BLaER1 treated with 17β-estradiol and CSF1 and Interleukin-3, amounts not matched to agents 10 nM and 100 nM (cell line): ENCODE measurements around the gene SLC13A3.

ENCODE experiments used
- H3K27ac ChIP-seq, 11 experiments: shearing (Covaris generic); formaldehyde crosslinking; 2 replicates each; pipeline ENCODE4 v1.8.1; 2022
- H3K27me3 ChIP-seq, 11 experiments: shearing (Covaris generic); formaldehyde crosslinking; 2 replicates each; pipeline ENCODE4 v1.8.1; 2022
- H3K36me3 ChIP-seq, 11 experiments: shearing (Covaris generic); formaldehyde crosslinking; 2 replicates each; pipeline ENCODE4 v1.8.1; 2022
- H3K4me1 ChIP-seq, 10 experiments: shearing (Covaris generic); formaldehyde crosslinking; 2 replicates each; pipeline ENCODE4 v1.8.1; 2022
- H3K4me2 ChIP-seq, 11 experiments: shearing (Covaris generic); formaldehyde crosslinking; 2 replicates each; pipeline ENCODE4 v1.8.1; 2022
- H3K4me3 ChIP-seq, 10 experiments: shearing (Covaris generic); formaldehyde crosslinking; 2 replicates each; pipeline ENCODE4 v1.8.1; 2022
- H3K9ac ChIP-seq, 11 experiments: shearing (Covaris generic); formaldehyde crosslinking; 2 replicates each; pipeline ENCODE4 v1.8.1; 2022
- H3K9me3 ChIP-seq, 11 experiments: shearing (Covaris generic); formaldehyde crosslinking; replicated peaks in 1 of 11; 2 replicates each; pipeline ENCODE4 v1.8.1; 2022
- H4K20me1 ChIP-seq, 11 experiments: shearing (Covaris generic); formaldehyde crosslinking; 2 replicates each; pipeline ENCODE4 v1.8.1; 2022
- Cebpa-rat ChIP-seq, 11 experiments: shearing (Covaris generic); IDR thresholded peaks; 2 replicates each; pipeline ENCODE4 v1.8.1; 2022

Gene SLC13A3

GRCh38 chr20:46642969-46643343 is 8.3 kb downstream of the SLC13A3 start:
- Histone ChIP-seq H3K4me3 (no peak overlapping the region), H3K4me1 (peaks cover 0 to 7% (median 0%) of the 10 kb centered on the region in 10 experiments; a peak in 3 of 20 replicates), H3K9ac (no peak overlapping the region), H4K20me1 (no peaks in the 10 kb centered on the region), H3K4me2 (no peak overlapping the region), H3K27me3 (no peaks in the 10 kb centered on the region), H3K9me3 (no peaks in the 10 kb centered on the region), H3K27ac (no peak overlapping the region), H3K36me3 (no peaks in the 10 kb centered on the region)
- TF ChIP-seq Cebpa-rat (IDR thresholded peaks at IDR 0.05) = no peak

GRCh38 chr20:46642265-46642968 is 8.8 kb downstream of the SLC13A3 start:
- Histone ChIP-seq H3K9me3 (no peaks in the 10 kb centered on the region), H3K9ac (no peak overlapping the region), H4K20me1 (no peaks in the 10 kb centered on the region), H3K4me2 (no peak overlapping the region), H3K27me3 (no peaks in the 10 kb centered on the region), H3K27ac (no peak overlapping the region), H3K4me3 (no peak overlapping the region), H3K36me3 (no peaks in the 10 kb centered on the region), H3K4me1 (peaks cover 0 to 7% (median 0%) of the 10 kb centered on the region in 10 experiments; a peak in 3 of 20 replicates)
- TF ChIP-seq Cebpa-rat (IDR thresholded peaks at IDR 0.05) = no peak

GRCh38 chr20:46641424-46641823 is 9.8 kb downstream of the SLC13A3 start:
- H3K4me2 ChIP-seq = no peak overlapping the region
- H3K4me1 ChIP-seq = peaks cover 0 to 9% (median under 1%) of the 10 kb centered on the region in 10 experiments; a peak in 7 of 20 replicates
- H3K9ac ChIP-seq = no peak overlapping the region

GRCh38 chr20:46640536-46641311 is 10.5 kb downstream of the SLC13A3 start:
- Histone ChIP-seq H3K4me3 (no peak overlapping the region), H3K27me3 (no peaks in the 10 kb centered on the region), H4K20me1 (no peaks in the 10 kb centered on the region), H3K4me2 (0 out of 22 replicates have a peak overlapping the region, but pooled peaks of 1 of the 11 experiments have one; percentile 18), H3K9me3 (no peaks in the 10 kb centered on the region), H3K4me1 (peaks cover 0 to 16% (median 2%) of the 10 kb centered on the region in 10 experiments; a peak in 7 of 20 replicates), H3K36me3 (no peaks in the 10 kb centered on the region), H3K27ac (no peak overlapping the region), H3K9ac (no peak overlapping the region)
- TF ChIP-seq Cebpa-rat (IDR thresholded peaks at IDR 0.05) = no peak

More at GRCh38 chr20:46641424-46641823, 9.8 kb downstream of the SLC13A3 start:
- no peaks in the 10 kb centered on the region for H3K9me3 ChIP-seq
- H3K4me3 ChIP-seq = no peak overlapping the region
- H3K27ac ChIP-seq = no peak overlapping the region
- no peak for TF ChIP-seq Cebpa-rat (IDR thresholded peaks at IDR 0.05)
- no peaks in the 10 kb centered on the region for H3K27me3 ChIP-seq
- H4K20me1 ChIP-seq = no peaks in the 10 kb centered on the region
- H3K36me3 ChIP-seq = no peaks in the 10 kb centered on the region

GRCh38 chr20:46640044-46640443 is 11.2 kb downstream of the SLC13A3 start:
- Histone ChIP-seq H3K36me3 (no peaks in the 10 kb centered on the region), H3K27ac (no peak overlapping the region), H3K4me2 (no peak overlapping the region), H3K4me1 (peaks cover 0 to 23% (median 2%) of the 10 kb centered on the region in 10 experiments; a peak in 7 of 20 replicates), H3K4me3 (no peak overlapping the region), H4K20me1 (no peaks in the 10 kb centered on the region), H3K27me3 (no peaks in the 10 kb centered on the region), H3K9me3 (peaks cover 0 to 5% (median 0%) of the 10 kb centered on the region in 11 experiments; a peak in 1 of 22 replicates), H3K9ac (no peak overlapping the region)
- TF ChIP-seq Cebpa-rat (IDR thresholded peaks at IDR 0.05) = no peak

GRCh38 chr20:46639587-46639986 is 11.7 kb downstream of the SLC13A3 start:
- H4K20me1 ChIP-seq = no peaks in the 10 kb centered on the region
- H3K9ac ChIP-seq = no peak overlapping the region
- H3K4me1 ChIP-seq = peaks cover 0 to 23% (median 2%) of the 10 kb centered on the region in 10 experiments; a peak in 7 of 20 replicates
- H3K27me3 ChIP-seq = no peaks in the 10 kb centered on the region
- H3K4me2 ChIP-seq = no peak overlapping the region
- H3K27ac ChIP-seq = no peak overlapping the region
- TF ChIP-seq Cebpa-rat (IDR thresholded peaks at IDR 0.05) = no peak
- no peak overlapping the region for H3K4me3 ChIP-seq
- H3K36me3 ChIP-seq = no peaks in the 10 kb centered on the region
- peaks cover 0 to 10% (median 0%) of the 10 kb centered on the region in 11 experiments; a peak in 1 of 22 replicates for H3K9me3 ChIP-seq

- H3K9ac ChIP-seq = no peak overlapping the region
- TF ChIP-seq Cebpa-rat (IDR thresholded peaks at IDR 0.05) = no peak
- no peaks in the 10 kb centered on the region for H3K27me3 ChIP-seq
- H3K4me3 ChIP-seq = no peak overlapping the region
- H3K9me3 ChIP-seq = peaks cover 0 to 11% (median 0%) of the 10 kb centered on the region in 11 experiments; a peak in 1 of 22 replicates
- no peak overlapping the region for H3K4me2 ChIP-seq
- no peaks in the 10 kb centered on the region for H3K36me3 ChIP-seq
- peaks cover 0 to 26% (median 2%) of the 10 kb centered on the region in 10 experiments; a peak in 7 of 20 replicates for H3K4me1 ChIP-seq
- H3K27ac ChIP-seq = no peak overlapping the region
- no peaks in the 10 kb centered on the region for H4K20me1 ChIP-seq
Observed at GRCh38 chr20:46638898-46639274, 12.4 kb downstream of the SLC13A3 start.

- Histone ChIP-seq H3K4me1 (peaks cover 0 to 32% (median 2%) of the 10 kb centered on the region in 10 experiments; a peak in 7 of 20 replicates), H4K20me1 (no peaks in the 10 kb centered on the region), H3K4me2 (no peak overlapping the region), H3K27ac (0 out of 22 replicates have a peak overlapping the region, but pooled peaks of 1 of the 11 experiments have one; percentile 1), H3K9me3 (peaks cover 0 to 11% (median 0%) of the 10 kb centered on the region in 11 experiments; a peak in 1 of 22 replicates), H3K4me3 (no peak overlapping the region), H3K27me3 (no peaks in the 10 kb centered on the region), H3K9ac (no peak overlapping the region; a peak in 1 of 22 replicates), H3K36me3 (no peaks in the 10 kb centered on the region)
- TF ChIP-seq Cebpa-rat (IDR thresholded peaks at IDR 0.05) = no peak
Observed at GRCh38 chr20:46638134-46638897, 12.9 kb downstream of the SLC13A3 start.
